Upper lobe of right lung (tissue), 1 donor: ENCODE measurements around the gene MYBPH. TPM values are rescaled to one million over a fixed set of nuclear protein-coding genes. Genes with fewer than 3 reads are reported as not detected.

Source experiments
- ATAC-seq: fragments of 200-7000 bp; cut with Tn5 transposase; one replicate; pipeline ENCODE4 v1.9.1; 2020; ENCODE audit warnings: mild to moderate bottlenecking, moderate library complexity
- DNase-seq: peaks from one replicate; pipeline ENCODE4 v3.0.0-alpha.2; 2020
- H3K27ac ChIP-seq: fragments of 200-600 bp; one replicate; pipeline ENCODE4 v1.8.0; 2022
- H3K27me3 ChIP-seq: fragments of 200-600 bp; one replicate; pipeline ENCODE4 v1.8.0; 2022; ENCODE audit warnings: mild to moderate bottlenecking
- H3K36me3 ChIP-seq: fragments of 200-600 bp; one replicate; pipeline ENCODE4 v1.8.0; 2022
- H3K4me1 ChIP-seq: fragments of 200-600 bp; one replicate; pipeline ENCODE4 v1.8.0; 2022
- H3K4me3 ChIP-seq: fragments of 200-600 bp; one replicate; pipeline ENCODE4 v1.8.0; 2022; ENCODE audit warnings: mild to moderate bottlenecking
- H3K9me3 ChIP-seq: fragments of 200-600 bp; one replicate; pipeline ENCODE4 v1.8.0; 2022
- intact Hi-C: fragments of 100-400 bp; cut with DNase I; formaldehyde crosslinking; loops from one replicate; pipeline ENCODE4 v1.11.0; 2022
- total RNA-seq: library from RNA; stranded (reverse); fragmentation: NEBNext Ultra II Directional; extraction: Animal tissue kit (Norgen Biotek cat#: 25700); gene quantifications from one replicate; pipeline ENCODE4 v1.2.1, GENCODE V29; 2021
- TF ChIP-seq, protein P1 (sequence below): fragments of 200-600 bp; IDR thresholded peaks from one replicate; pipeline ENCODE4 v1.8.0; 2022; ENCODE audit warnings: antibody characterized with exemption
- donor health status: DM: no; HTN: yes; CAD: no; lungs with severe emphysema.

The MYBPH gene
- total RNA-seq, 1 donor from 2014 or later = not detected

DNA sequence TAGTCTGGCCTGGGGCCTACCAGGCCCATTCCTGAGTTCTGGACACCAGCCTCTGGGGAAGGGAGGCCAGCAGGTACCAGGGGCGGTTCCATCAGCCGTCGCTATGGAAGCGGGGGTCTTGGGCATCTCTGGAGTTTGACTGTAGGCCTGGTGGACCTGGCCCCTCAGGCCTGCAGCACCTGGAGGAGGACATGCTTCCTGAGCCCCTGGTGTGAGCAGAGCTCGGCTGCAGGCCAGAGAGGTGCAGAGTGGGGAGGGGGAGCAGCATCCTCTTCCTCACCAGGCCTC is 7.8 kb downstream of the MYBPH start:
- TF ChIP-seq, protein P1, sequence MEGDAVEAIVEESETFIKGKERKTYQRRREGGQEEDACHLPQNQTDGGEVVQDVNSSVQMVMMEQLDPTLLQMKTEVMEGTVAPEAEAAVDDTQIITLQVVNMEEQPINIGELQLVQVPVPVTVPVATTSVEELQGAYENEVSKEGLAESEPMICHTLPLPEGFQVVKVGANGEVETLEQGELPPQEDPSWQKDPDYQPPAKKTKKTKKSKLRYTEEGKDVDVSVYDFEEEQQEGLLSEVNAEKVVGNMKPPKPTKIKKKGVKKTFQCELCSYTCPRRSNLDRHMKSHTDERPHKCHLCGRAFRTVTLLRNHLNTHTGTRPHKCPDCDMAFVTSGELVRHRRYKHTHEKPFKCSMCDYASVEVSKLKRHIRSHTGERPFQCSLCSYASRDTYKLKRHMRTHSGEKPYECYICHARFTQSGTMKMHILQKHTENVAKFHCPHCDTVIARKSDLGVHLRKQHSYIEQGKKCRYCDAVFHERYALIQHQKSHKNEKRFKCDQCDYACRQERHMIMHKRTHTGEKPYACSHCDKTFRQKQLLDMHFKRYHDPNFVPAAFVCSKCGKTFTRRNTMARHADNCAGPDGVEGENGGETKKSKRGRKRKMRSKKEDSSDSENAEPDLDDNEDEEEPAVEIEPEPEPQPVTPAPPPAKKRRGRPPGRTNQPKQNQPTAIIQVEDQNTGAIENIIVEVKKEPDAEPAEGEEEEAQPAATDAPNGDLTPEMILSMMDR = no peak
- Histone ChIP-seq H3K27me3 (no peaks in the 10 kb centered on the region), H3K36me3 (no peaks in the 10 kb centered on the region), H3K4me1 (peaks cover 5% of the 10 kb centered on the region), H3K4me3 (no peak overlapping the region), H3K27ac (no peak overlapping the region), H3K9me3 (no peaks in the 10 kb centered on the region)
- DNase-seq (no peak), ATAC-seq (no peak)
- intact Hi-C loops = no loop called here

DNA sequence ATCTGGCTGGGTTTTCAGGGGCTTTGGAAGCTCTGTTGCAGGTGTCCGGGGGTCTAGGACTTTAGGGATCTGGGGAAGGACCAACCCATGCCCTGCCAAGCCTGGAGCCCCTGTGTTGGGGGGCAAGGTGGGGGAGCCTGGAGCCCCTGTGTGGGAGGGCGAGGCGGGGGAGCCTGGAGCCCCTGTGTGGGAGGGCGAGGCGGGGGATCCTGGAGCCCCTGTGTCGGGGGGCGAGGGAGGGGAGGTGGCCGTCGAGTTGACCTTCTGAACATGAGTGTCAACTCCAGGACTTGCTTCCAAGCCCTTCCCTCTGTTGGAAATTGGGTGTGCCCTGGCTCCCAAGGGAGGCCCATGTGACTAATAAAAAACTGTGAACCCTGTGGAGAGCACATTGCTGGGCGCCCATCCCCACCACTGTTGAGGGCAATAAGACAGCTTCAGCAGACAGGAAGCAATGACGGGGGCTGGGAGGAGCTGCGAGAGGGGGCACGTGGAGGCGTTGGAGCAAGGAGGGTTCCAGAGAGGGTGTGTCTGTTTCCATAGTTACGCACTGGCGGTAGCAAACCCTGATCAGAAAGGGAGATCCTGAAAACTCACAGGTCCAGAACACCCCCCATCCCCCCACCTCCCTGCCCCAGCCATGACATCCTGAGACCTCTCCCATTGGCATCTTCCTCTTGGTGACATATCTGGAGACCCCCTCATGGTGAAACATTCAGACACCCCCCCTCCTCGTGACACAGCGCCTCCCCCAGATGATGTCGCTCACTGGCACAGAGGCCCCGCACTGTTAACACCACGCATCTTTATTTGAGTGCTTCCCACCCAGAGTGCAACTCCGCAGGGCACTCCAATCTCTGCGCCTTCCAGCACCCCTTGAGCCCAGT is 8.4 kb downstream of the MYBPH start:
- Histone ChIP-seq H3K4me3 (no peak overlapping the region), H3K36me3 (no peaks in the 10 kb centered on the region), H3K4me1 (no peaks in the 10 kb centered on the region), H3K27me3 (no peaks in the 10 kb centered on the region), H3K27ac (no peak overlapping the region), H3K9me3 (no peaks in the 10 kb centered on the region)
- intact Hi-C loops = no loop called here
- no peak for ATAC-seq
- DNase-seq = no peak
- TF ChIP-seq, protein P1 = no peak

DNA sequence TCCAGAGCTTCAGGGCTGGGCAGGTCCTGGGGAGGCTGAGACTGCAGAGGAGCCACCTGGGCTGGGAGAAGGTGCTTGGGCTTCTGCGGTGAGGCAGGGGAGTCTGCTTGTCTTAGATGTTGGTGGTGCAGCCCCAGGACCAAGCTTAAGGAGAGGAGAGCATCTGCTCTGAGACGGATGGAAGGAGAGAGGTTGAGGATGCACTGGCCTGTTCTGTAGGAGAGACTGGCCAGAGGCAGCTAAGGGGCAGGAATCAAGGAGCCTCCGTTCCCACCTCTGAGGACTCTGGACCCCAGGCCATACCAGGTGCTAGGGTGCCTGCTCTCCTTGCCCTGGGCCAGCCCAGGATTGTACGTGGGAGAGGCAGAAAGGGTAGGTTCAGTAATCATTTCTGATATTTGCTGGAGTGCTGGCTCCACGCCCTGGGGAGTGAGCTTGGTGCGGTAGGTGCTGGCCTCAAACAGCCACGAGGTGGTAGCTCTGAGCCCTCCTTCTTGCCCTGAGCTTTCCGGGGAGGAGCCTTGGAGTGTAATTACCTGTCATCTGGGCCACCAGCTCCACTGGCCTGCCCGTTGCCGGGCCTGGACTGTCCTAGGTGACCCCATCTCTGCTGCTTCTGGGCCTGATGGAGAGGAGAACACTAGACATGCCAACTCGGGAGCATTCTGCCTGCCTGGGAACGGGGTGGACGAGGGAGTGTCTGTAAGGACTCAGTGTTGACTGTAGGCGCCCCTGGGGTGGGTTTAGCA is 9.3 kb downstream of the MYBPH start:
- Histone ChIP-seq H3K36me3 (no peaks in the 10 kb centered on the region), H3K27me3 (no peaks in the 10 kb centered on the region), H3K4me3 (no peak overlapping the region), H3K9me3 (no peaks in the 10 kb centered on the region), H3K27ac (no peak overlapping the region), H3K4me1 (no peaks in the 10 kb centered on the region)
- TF ChIP-seq, protein P1 = peak; percentile 20
- DNase-seq (peak; percentile 75), ATAC-seq (peak; percentile 72)
- intact Hi-C loops = no loop called here

GRCh38 chr1:203165800-203166161 is 9.8 kb downstream of the MYBPH start:
- no peak overlapping the region for H3K4me3 ChIP-seq
- DNase-seq = no peak
- H3K9me3 ChIP-seq = no peaks in the 10 kb centered on the region
- H3K4me1 ChIP-seq = no peaks in the 10 kb centered on the region
- no peak overlapping the region for H3K27ac ChIP-seq
- no peaks in the 10 kb centered on the region for H3K27me3 ChIP-seq
- TF ChIP-seq, protein P1 = no peak
- ATAC-seq = no peak
- H3K36me3 ChIP-seq = no peaks in the 10 kb centered on the region
- intact Hi-C loops = no loop called here

- DNase-seq (no peak), ATAC-seq (no peak)
- Histone ChIP-seq H3K36me3 (no peaks in the 10 kb centered on the region), H3K27ac (no peak overlapping the region), H3K27me3 (no peaks in the 10 kb centered on the region), H3K4me1 (no peaks in the 10 kb centered on the region), H3K4me3 (no peak overlapping the region), H3K9me3 (no peaks in the 10 kb centered on the region)
- TF ChIP-seq, protein P1 = no peak
- intact Hi-C loops = no loop called here
These were observed 10.4 kb downstream of the MYBPH start for GRCh38 chr1:203165101-203165799.
